HG02623 (cell line): ENCODE results near the gene CSMD2.

Source experiments
- ATAC-seq: cut with Tn5 transposase; IDR thresholded peaks from one replicate; pipeline ENCODE4 v1.9.1; 2021; ENCODE audit warnings: moderate library complexity; ENCODE audit not compliant: unreplicated experiment

The CSMD2 gene

DNA sequence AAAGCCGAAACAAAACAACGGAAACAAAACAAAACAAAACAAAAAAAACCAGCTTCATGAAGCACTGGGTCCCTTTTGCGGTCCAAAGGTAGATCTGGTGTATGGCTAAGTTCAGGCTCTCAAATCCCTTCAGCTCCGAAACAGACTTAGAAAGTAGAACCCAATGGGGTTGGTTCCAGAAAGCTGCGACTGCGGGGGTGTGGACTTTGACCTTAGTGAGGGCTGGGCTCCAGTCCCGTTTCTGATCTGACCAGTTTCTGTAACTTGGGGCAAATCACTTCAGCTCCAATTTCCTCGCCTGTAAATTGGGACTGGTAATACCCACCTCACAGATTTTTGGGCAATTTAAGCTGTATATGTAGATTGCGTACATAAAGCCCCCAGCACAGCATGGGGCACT, 587.4 kb downstream of the CSMD2 start:
- ATAC-seq, result no peak

DNA sequence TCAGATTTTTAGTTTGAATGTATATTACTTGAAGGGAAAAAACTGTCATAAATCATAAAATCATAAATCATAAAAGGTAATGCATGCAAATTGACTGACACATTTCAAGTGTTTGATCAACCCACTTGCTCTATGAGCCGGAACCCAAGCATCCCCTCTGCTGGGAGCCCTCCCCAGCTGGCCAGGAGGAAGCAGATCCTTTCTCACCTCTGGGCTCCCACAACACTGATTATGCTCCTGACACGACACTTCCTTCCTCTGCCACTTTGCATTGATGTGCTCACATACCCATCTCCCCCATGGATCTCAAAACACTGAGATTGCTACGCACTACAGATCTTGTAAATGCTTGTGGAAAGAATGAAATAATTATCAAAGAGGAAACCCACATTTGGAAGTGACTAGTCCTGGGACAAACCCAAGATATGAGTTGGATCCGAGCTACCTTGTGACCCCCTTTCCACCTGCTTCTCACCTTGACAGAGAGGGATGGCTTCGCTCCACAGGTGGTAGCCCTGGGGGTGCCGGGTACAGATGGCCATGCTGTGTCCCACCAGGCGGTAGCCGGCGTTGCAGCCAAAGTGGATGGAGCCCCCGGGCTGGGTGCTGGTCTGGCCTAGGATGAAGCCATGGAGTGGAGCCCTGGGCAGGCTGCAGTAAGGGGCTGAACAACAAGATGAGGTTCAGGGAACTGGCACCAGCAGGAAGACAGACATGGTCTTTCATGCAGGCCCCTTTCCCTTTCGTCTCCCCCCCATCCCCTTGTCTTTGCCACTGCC, 588.0 kb downstream of the CSMD2 start:
- ATAC-seq, result no peak

DNA sequence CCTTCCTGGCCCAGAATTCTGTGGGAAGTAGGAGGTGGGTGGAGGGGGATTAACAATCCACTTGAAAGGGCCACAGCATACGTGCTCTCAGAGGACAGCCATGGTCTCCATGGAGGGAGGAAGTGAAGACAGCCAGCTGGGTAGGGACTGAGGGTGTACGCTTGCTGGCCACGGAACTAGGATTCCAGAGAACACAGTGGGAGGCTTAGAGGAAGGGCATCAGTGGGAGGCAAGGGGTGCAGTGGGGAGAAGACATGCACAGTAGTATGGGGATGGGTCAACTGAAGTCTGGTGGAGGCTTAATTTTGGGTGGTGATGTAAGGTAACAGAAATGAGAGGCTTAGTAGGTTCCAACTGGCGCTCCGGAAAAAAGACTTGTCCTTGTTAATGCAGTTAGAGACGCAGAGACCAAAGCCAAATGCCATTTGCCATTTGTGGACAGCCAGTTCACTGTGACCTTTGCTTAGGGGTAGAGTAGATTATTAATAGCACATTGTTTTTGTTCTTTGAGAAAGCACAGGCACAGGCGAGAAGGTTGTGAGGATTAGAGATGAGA, 589.6 kb downstream of the CSMD2 start:
- ATAC-seq, result no peak

DNA sequence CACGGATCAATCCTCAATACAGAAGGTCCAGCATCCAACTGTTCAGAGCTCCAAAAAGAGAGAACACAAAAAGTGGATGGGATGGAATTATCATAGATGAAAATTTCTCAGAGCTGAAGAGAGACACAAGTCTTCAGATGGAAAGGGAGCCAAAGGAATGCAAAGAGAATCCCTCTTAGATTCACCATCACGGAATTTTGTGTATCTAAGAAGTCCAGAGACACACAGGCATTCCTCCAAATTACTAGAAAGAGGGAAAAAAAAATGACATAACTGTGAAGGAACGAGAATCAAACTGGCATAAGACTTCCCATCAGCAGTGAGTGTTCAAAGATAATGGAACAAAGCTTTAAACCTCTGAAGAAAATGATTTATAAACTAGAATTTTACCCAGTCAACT, 591.4 kb downstream of the CSMD2 start:
- ATAC-seq, result no peak

DNA sequence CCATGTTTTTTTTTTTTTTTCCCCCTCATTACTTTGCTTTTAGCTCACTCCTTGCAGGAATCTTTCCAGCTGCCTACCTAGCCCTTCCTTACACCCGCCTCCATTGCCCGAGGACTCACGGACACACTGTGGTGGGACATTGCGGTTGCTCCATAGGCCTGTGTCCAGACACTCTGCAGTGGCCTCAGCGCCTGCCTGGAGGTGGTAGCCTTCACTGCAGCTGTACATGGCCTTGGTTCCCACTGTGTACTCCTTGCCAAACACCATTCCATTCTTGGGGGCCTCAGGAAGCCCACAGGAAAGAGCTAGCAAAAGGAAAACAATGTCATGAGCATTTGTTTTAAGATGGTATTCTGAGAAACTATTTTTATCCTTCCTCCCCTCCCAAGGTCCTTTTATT, 592.6 kb downstream of the CSMD2 start:
- no peak for ATAC-seq

DNA sequence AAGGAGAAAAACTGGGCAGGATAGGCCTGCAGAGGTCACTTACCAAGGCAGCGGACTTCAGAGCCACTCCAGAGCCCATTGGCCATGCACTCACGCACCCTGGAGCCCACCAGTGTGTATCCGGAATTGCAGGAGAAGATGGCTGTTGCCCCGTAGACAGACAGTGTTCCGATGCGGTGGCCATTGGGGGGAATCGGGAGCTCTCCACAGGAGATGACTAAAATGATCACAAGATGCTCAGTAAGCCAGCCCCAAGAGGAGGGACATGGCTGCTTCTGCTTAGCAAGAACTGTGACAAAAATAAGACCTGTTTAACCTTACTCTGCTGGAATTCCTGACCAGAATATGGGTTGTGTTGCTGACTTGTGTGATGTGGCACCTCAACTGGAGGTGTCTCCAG, 595.7 kb downstream of the CSMD2 start:
- no peak for ATAC-seq

DNA sequence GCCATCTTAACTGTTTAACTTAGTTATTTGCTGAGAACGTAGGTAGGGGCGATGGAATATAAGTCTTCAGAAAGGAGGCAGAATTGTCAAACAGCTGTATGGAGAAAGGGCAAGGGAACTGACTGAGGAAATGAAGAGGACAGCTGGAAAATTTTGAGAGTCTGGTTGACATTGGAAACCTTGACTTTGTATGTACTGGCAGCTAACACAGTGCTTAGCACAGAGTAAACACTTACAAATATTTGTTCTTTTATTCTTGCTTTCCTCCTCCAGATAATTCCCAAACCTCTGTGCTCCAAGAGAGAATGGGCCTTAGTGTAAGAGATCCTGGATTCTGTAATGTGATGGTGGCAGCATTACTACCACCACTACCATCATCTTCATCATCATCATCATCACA, 601.3 kb downstream of the CSMD2 start:
- no peak for ATAC-seq

DNA sequence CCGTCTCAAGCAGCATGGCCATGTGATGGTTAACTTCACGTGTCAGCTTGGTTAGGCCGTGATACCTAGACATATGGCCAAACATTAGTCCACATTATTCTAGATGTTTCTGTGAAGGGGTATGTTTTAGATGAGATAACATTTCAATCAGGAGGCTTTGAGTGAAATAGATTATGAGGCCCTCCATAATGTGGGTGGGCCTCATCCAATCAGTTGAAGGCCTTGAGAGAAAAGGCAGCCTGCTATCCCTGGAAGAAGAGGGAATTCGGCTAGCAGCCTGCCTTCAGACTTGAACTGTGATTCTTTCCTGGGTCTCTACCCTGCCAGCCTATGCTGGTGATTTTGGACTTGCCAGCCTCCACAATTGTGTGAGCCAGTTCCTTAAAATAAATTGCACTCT, 602.5 kb downstream of the CSMD2 start:
- no peak for ATAC-seq

DNA sequence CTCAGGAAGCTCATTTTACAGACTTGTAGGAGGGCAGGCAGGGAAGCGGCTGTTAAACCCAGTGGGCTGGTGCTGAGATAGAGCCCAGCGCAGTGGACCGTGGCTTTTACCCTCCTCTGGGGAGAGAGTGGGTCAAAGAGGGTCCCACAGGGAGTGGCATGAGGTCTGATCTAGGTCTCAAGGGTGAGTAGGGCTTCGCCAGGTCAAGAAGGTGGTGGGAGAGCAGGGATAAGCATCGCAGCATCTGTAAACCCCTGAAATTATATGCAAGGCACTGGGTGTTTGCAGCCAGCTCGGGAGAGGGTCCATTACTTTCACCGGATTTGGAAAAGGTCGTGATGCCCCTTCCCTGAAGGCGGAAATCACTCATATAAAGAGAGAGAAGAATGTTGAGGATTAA, 603.5 kb downstream of the CSMD2 start:
- no peak for ATAC-seq

DNA sequence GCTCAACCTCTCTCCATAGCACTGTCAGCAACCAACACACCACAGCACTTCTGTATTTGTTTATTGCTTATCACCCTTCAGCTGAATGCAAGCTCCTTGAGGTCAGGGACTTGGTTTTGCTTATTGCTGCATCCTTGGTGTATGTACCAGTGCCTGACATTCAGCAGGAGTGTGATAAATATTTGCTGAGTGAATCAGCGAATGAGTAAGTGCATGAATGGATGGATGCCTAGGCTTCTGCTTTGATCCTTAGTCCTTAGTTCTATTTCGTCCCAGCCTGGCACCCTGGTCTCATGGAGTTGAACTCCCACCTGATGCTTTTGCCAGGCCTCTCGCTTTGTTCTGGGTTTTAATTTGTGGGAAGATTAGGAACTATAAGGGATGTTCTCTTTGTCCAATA, 604.4 kb downstream of the CSMD2 start:
- no peak for ATAC-seq

DNA sequence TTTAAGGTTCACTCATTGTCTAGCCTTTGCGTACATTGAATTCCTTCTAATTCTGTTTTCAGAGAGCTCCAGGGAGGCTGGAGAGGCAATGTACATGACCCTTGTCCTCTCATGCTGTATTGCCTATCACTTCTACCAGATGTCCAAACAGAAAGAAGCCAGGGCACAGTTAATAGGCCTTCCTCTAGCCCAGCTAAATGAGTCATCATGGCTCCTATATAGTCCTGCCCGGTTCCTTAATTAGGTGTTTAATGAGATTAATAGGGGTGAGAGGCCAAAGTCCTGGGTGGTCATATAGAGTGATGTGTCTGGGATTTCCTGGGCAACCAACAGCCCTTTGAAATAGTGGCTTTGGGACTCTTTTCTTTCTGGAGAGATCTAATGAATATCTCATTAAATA, 616.3 kb downstream of the CSMD2 start:
- ATAC-seq, result no peak

DNA sequence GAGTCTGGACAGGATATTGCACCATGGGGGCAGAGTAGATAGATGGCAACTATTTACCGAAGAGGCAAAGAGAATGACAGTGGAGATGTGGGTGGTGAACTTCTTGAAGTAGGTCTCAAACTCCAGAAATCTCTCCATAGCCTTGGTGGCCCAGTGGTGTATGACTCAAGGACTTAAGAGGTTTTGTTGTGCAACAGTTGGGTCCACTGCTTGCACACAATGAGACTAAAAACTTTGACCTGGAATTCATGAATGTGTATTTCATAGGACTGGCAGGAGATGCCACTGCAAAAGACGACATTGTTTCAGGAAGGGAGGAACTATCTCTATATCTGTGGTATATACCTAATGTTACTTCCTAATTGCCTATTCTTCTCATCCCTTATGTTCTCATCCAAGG, 616.7 kb downstream of the CSMD2 start:
- ATAC-seq, result no peak

DNA sequence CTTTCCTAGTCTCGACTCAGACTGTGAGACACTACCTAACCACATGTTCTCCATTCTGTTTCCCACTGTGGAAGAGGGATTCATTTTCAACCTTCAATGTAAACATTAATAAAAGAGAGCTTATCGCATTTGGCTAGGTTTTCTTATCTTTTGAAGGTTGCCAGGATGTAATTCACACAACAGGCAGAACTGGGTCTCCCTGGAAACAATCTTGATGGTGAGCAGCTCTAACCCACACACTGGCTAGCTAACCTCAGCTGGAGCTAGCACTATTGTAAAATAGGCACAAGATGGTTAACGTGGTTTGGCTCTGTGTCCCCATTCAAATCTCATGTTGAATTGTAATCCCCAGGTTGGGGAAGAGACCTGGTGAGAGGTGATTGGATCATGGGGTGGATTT, 617.5 kb downstream of the CSMD2 start:
- no peak for ATAC-seq

DNA sequence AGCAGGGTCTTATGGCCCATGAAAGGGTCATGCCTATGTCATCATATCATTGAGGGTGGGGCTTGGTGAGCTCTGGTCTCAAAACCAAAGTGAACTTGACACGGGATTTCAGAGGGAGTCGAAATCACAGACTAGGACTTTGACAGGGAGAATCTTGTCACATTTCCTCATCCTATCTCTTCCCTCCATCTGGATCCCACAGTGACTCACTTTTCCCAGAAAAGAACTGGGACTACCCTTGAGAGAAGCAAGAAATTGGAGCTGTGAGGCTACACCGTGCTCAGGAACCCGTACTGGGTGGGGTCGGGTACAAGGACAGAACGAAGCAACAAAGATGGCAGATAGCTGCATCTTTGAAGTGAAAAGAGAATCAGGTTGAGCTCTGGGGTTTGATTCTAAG, 623.1 kb downstream of the CSMD2 start:
- no peak for ATAC-seq

DNA sequence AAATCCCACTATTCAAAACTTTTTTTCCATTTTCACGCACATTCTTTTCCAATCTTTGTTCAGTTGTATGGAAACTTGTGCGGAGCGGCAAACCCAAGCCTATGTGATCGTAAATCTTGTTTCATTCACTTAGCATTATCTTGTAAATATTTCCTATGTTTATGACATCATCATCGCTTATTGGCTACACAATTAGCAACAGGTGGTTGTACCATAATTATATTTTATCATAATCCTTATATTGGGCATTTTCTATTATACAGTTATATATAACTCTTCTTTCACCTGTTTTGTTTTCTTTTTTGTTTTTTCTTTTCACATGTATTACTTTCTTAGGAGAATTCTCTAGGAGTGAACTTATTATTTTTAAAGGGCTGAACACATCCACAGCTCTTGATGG, 627.1 kb downstream of the CSMD2 start:
- no peak for ATAC-seq

DNA sequence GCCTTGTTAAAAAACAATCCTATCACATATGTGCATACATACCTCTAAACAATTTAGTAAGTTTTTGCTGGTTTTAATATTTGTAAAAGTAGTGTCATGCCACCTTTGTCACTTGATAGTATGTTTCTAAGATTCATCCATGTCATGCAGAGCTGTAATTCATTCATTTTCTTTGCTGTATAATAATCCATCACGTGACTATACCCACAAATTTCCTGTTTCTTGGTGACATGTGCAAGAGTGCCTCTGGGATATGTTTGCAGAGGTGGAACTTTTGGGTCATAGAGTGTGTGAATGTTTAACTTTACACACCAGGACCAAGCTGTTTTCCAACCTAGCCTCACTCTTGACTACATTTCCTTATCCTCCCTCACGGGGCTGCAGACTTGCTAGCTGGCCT, 629.7 kb downstream of the CSMD2 start:
- ATAC-seq, result no peak

DNA sequence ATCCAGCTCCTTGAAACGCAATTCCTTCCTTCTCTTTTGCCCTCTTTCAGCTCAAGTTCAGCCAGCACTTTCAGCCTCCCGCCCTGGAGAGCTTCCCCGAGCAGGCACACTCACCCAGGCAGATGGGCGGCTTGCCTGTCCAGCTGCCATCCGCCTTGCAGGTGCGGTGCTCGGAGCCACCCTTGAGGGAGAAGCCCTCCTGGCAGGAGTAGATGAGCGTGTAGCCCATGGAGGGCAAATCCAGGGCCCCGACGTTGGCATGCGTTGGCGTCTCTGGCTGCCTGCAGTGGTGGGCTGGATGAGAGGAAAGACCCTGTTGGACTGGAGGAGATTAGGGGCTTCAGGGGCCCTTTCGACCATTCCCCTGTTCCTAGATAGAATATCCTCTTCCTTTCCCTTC, 632.1 kb downstream of the CSMD2 start:
- ATAC-seq, result no peak

DNA sequence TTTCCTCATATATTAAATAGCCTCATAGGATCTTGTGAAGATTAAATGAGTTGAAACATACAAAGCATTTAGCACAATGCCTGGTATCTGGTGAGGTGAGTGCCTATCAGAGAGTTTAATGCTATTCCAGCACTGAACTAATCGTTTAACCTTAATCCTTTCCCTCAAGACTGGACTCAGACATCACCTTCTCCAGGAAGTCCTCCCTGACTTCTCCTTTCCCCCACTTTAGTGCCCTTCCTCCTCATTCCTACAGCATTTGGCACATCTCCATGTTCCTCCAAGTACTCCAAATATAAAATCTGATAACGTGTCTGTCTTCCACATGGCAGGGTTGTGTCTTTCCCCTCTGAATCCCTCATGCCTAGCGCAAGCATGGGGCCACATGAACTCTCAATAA, 632.8 kb downstream of the CSMD2 start:
- no peak for ATAC-seq

DNA sequence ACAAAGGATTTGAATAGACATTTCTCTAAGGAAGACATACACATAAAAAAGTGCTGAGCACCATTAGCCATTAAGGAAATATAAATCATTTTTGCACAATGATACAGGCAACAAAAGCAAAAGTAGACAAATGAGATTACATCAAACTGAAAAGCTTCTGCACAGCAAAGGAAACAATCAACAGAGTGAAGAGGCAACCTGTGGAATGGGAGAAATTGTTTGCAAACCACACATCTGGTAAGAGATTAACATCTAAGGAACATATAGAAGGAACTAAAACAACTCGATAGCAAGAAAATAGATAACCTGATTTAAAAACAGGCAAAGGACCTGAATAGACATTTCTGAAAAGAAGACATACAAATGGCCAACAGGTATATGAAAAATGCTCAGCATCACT, 635.1 kb downstream of the CSMD2 start:
- ATAC-seq, result no peak

DNA sequence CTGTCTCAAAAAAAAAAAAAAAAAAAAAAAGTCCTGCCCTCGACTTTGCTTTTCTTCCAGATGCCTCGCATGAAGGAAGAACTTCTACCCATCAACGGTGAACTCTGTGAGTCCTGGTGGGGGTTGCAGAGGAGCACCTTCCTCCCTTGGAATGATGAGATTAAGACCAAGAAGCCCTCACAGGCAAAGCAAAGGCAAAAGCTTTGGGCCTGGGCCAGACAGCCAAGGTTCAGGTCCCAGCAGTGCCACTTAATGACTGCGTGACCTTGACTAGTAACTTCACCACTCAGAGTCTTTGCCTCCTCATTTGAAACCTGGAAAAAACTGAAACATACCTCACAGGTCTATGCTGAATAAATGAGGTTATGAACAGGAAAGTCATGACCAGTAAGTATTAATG, 637.1 kb downstream of the CSMD2 start:
- ATAC-seq, result no peak

DNA sequence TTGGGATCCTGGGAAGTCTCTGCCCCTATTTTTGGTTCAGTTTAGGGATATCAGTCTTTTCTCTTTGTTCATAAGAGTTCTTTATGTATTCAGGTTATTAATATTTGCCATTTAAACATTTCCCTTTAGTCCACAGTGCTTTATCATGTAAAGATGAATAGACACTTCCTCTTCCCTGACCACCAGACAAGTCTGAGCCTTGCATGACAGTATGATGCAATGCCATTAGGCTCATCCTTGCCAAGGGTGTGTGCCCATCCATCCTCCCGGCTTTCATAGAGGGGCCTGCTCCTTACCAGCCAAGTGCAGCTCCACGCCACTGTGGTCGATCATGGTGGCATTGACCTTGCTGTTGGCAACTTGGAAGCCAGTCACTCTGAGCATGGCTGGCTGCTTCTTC, 640.4 kb downstream of the CSMD2 start:
- ATAC-seq, result no peak

DNA sequence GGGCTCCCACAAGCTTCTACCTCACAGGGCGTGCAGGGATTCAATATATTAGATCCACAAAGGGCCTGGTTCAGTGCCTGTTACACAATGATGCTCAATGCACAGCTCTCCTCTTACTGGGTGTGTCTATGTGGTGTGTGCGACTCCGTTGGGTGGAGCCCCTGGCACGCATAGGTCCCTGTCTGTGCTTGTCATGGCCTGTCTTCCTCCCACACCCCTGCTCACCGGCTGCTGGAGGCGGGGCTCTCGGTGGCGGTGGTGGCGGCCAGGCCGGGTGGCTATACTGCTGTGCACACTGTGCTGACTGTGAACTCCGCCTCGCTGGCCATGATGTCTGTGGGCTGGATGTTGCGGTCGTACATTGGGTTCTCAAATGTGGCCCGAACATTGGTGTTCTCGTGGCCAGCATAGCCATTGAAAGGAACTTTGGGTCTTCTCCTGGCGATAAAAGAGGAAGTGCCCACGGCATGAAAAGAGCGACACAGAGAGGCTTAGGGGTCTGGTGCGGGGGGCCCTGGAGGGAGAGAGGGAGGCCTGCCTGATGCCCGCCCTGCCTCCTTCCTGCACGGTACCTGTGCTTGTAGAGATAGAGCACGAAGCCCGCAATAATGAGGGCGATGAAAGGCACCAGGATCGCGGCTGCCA, 645.7 kb downstream of the CSMD2 start:
- no peak for ATAC-seq
